ENCODE results near the gene HOXD8.

The HOXD8 gene

DNA sequence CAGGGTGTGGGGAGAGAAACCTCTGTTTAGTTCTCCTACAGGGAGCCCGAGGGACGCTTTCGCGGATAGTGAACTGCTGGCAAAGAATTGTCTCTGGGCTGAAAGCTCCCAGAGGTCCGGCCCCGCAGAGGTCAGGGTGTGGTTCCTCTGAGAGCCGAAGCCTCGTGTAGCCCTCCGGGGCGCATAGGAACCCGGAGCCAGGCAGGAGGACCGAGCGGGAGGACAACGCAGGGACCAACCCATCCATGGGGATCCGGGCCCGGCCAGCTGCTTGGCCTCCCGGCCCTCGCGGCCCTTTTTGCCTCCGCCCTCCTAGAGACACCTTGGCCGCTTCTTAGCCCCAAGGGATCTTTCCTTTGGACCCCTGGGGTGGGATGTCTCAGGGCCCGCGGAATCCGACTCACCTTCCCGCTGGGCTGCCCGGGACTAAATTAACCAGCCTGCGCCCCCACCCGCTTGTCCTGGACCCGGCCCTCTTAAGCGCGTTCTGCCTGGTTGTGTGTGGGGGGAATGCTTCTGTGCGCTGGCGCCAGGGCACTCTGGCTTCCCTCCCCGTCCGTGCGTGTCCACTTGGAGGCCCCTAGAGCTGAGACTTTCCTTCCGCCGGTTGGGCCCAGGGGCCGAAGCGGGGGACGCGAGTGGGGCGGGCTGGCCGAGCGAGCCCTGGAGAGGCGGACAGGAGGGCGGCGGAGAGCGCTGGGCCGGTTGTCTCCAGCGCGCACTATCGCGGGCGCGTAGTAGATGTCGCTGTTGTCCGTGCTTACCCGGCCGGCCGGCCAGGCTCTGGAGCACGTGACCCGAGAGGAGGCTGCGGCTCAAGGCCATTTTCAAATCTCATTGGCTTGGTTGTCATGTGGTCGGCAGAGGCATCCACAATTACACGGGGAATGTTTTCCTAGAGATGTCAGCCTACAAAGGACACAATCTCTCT, 13.4 kb upstream of the HOXD8 start, which contains the start of gene HOXD10:
Gene HOXD10 (plus strand): TSS at position 896 of the 931 bp plus-strand sequence. CDS start 56 bp downstream, outside the sequence.
- TF ChIP-seq ZNF585B (tag by site-specific recombination; IDR thresholded peaks at IDR 0.05) (peak; percentile 42; the same call in 1 of the 2 replicates), ZNF202 (tag by site-specific recombination; IDR thresholded peaks at IDR 0.05; ENCODE audit: borderline replicate concordance) (0 out of 2 replicates have a peak, but pooled peaks have one; percentile 36), CTCF (tag by site-specific recombination; IDR thresholded peaks at IDR 0.05) (no peak)
- H3K36me3 ChIP-seq (ENCODE audit: control insufficient read depth in 2 of 2, insufficient read depth in 1 of 2, low read length in 2 of 2) = peaks cover 17 to 99% of the 10 kb centered on the region in 2 experiments; a peak in 2 of 3 replicates
- peak within 1 kb of the TSS; percentile 11; the same call in 1 of the 2 replicates for H3K4me3 ChIP-seq (ENCODE audit: low read depth, low read length)
- H3K27ac ChIP-seq (ENCODE audit: extremely low read depth, low read depth, low read length) = peak within 1 kb of the TSS; percentile 34; the same call in 1 of the 2 replicates
- CTCF ChIA-PET = interaction anchor here (0.6 kb wide), 1 partner anchor 11 kb away, joined by 3 read pairs; no protein-coding TSS in a partner anchor
- POLR2A ChIA-PET = no interaction called here
- H3K4me1 ChIP-seq (ENCODE audit: control insufficient read depth, insufficient read depth, low read length) = no peaks in the 10 kb centered on the region
- H3K9me3 ChIP-seq (ENCODE audit: control insufficient read depth, insufficient read depth, low read depth, low read length) = no peaks in the 10 kb centered on the region

DNA sequence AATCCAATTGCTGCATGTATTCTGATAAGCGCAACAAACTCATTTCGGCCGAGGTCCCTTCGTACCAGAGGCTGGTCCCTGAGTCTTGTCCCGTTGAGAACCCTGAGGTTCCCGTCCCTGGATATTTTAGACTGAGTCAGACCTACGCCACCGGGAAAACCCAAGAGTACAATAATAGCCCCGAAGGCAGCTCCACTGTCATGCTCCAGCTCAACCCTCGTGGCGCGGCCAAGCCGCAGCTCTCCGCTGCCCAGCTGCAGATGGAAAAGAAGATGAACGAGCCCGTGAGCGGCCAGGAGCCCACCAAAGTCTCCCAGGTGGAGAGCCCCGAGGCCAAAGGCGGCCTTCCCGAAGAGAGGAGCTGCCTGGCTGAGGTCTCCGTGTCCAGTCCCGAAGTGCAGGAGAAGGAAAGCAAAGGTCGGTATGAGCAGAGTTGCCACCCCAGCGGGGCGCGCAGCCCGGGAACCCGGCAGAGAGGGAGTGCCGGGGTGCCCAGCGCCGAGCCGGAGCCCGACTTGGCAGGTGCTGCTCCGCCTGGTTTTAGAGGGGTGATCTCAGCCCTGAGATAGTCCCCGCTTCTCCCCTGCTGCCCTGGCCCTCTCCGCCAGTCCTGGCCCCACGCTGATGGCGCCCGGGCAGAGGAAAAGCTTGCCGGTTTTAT, 12.2 kb upstream of the HOXD8 start:
- Histone ChIP-seq H3K27ac (ENCODE audit: extremely low read depth, low read depth, low read length) (peak overlapping the region; percentile 34; the same call in 1 of the 2 replicates), H3K9me3 (ENCODE audit: control insufficient read depth, insufficient read depth, low read depth, low read length) (no peaks in the 10 kb centered on the region), H3K4me3 (ENCODE audit: low read depth, low read length) (no peak overlapping the region), H3K4me1 (ENCODE audit: control insufficient read depth, insufficient read depth, low read length) (no peaks in the 10 kb centered on the region), H3K36me3 (ENCODE audit: control insufficient read depth in 2 of 2, insufficient read depth in 1 of 2, low read length in 2 of 2) (peaks cover 14 to 99% of the 10 kb centered on the region in 2 experiments; a peak in 2 of 3 replicates)
- CTCF ChIA-PET = interaction anchor here (0.9 to 1.0 kb wide), 2 partner anchors 10 to 701 kb away, joined by 3 to 4 read pairs; no protein-coding TSS in a partner anchor
- TF ChIP-seq ZNF292 (tag by site-specific recombination; IDR thresholded peaks at IDR 0.05; ENCODE audit: borderline replicate concordance, low read depth) = no peak
- no peak for TF ChIP-seq ZNF239 (tag by site-specific recombination; IDR thresholded peaks at IDR 0.05)
- no peak for TF ChIP-seq REPIN1 (tag by site-specific recombination; IDR thresholded peaks at IDR 0.05; ENCODE audit: low read depth)
- no peak for TF ChIP-seq ZNF398 (tag by site-specific recombination; IDR thresholded peaks at IDR 0.05)
- POLR2A ChIA-PET = no interaction called here

GRCh38 chr2:176117823-176118371, 11.6 kb upstream of the HOXD8 start:
- peak overlapping the region; percentile 34; the same call in 1 of the 2 replicates for H3K27ac ChIP-seq (ENCODE audit: extremely low read depth, low read depth, low read length)
- ChIA-PET CTCF (interaction anchor here (0.6 to 1.0 kb wide), 3 partner anchors 9 to 700 kb away, joined by 3 to 4 read pairs (median 3); no protein-coding TSS in a partner anchor), POLR2A (no interaction called here)
- no peaks in the 10 kb centered on the region for H3K4me1 ChIP-seq (ENCODE audit: control insufficient read depth, insufficient read depth, low read length)
- TF ChIP-seq ZNF830 (tag by site-specific recombination; IDR thresholded peaks at IDR 0.05; ENCODE audit: low read depth) = no peak
- no peak for TF ChIP-seq KLF10 (tag by site-specific recombination; IDR thresholded peaks at IDR 0.05)
- TF ChIP-seq WT1 (tag by site-specific recombination; IDR thresholded peaks at IDR 0.05) = no peak
- no peak for TF ChIP-seq ZNF544 (tag by site-specific recombination; IDR thresholded peaks at IDR 0.05)
- TF ChIP-seq ZNF548 (tag by site-specific recombination; IDR thresholded peaks at IDR 0.05) = no peak
- TF ChIP-seq HOXA7 (CRISPR knock-in tag; IDR thresholded peaks at IDR 0.05; ENCODE audit: borderline replicate concordance) = no peak
- TF ChIP-seq ZNF311 (tag by site-specific recombination; IDR thresholded peaks at IDR 0.05; ENCODE audit: borderline replicate concordance) = no peak
- no peak for TF ChIP-seq SCRT2 (tag by site-specific recombination; IDR thresholded peaks at IDR 0.05)
- TF ChIP-seq SP2 (tag by site-specific recombination; IDR thresholded peaks at IDR 0.05) = no peak
- no peak for TF ChIP-seq ZNF48 (tag by site-specific recombination; IDR thresholded peaks at IDR 0.05)
- TF ChIP-seq ZNF585B (tag by site-specific recombination; IDR thresholded peaks at IDR 0.05) = no peak
- no peak for TF ChIP-seq ZNF768 (tag by site-specific recombination; IDR thresholded peaks at IDR 0.05)
- no peak for TF ChIP-seq BCL11B (tag by site-specific recombination; IDR thresholded peaks at IDR 0.05; ENCODE audit: low read depth)
- H3K36me3 ChIP-seq (ENCODE audit: control insufficient read depth in 2 of 2, insufficient read depth in 1 of 2, low read length in 2 of 2) = peaks cover 14 to 99% of the 10 kb centered on the region in 2 experiments; a peak in 2 of 3 replicates
- no peaks in the 10 kb centered on the region for H3K9me3 ChIP-seq (ENCODE audit: control insufficient read depth, insufficient read depth, low read depth, low read length)
- H3K4me3 ChIP-seq (ENCODE audit: low read depth, low read length) = no peak overlapping the region
